Activated CD4-positive, alpha-beta memory T cell treated with anti-CD3 and anti-CD28 coated beads for 36 hours (primary cell): ENCODE results near the gene RPRD2. TPM values are rescaled to one million over a fixed set of nuclear protein-coding genes. Genes with fewer than 3 reads are reported as not detected.

Experiments used
- CTCF ChIA-PET: fragments of 350-600 bp; sonication (Branson Sonifier 250); formaldehyde crosslinking; loops from one replicate; lab custom pipeline; 2021; ENCODE audit warnings: antibody characterized with exemption, inconsistent platforms; lab: Charles Lee
- POLR2A ChIA-PET: fragments of 350-600 bp; sonication (Branson Sonifier 250); formaldehyde crosslinking; loops from one replicate; lab custom pipeline; 2021; ENCODE audit warnings: antibody characterized with exemption; lab: Charles Lee
- DNase-seq: peaks from one replicate; pipeline ENCODE4 v3.0.0-alpha.2; 2020
- H3K27ac Mint-ChIP-seq: one replicate; pipeline ENCODE4 v1.8.0; 2021; ENCODE audit warnings: mixed read lengths
- H3K27me3 Mint-ChIP-seq: one replicate; pipeline ENCODE4 v1.8.0; 2021; ENCODE audit warnings: mixed read lengths
- H3K36me3 Mint-ChIP-seq: one replicate; pipeline ENCODE4 v1.8.0; 2021; ENCODE audit warnings: mixed read lengths
- H3K4me1 Mint-ChIP-seq: one replicate; pipeline ENCODE4 v1.8.0; 2021; ENCODE audit warnings: low read depth, mixed read lengths
- H3K4me3 Mint-ChIP-seq: one replicate; pipeline ENCODE4 v1.8.0; 2021; ENCODE audit warnings: mild to moderate bottlenecking, mixed read lengths
- H3K9me3 Mint-ChIP-seq: one replicate; pipeline ENCODE4 v1.8.0; 2021; ENCODE audit warnings: mixed read lengths
- intact Hi-C: fragments of 100-400 bp; cut with micrococcal nuclease; formaldehyde crosslinking; loops from one replicate; pipeline ENCODE4 v1.15.1; 2023
- total RNA-seq, 2 experiments: library from RNA; stranded (reverse); gene quantifications; one replicate each; pipeline ENCODE4 v1.2.3, GENCODE V29; 2021

RPRD2 gene
- total RNA-seq, 2 experiments from 2014 or later = 22.2 to 22.6 TPM

DNA sequence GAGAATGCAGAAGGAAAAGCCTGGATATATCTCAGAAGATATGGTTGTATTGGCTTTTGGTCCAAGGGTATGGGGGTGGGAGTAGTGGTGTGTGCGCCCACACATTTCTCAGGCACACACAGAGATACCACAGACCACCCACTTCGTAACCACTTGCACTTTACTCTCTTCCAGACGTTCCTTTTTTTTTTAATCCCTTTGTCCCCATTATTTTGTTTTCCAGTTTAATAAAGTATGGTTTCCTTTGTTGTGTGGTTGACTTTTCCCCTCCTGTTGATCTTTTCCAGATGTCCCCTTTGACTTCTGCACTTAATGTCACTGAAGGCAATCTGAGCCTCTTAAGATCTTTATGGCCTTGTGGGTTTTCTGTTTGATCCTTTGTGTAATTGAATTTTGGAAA, 112.8 kb downstream of the RPRD2 start:
- H3K27ac Mint-ChIP-seq = no peak overlapping the region
- CTCF ChIA-PET = no interaction called here
- H3K4me1 Mint-ChIP-seq = peaks cover 11% of the 10 kb centered on the region
- POLR2A ChIA-PET = no interaction called here
- intact Hi-C loops = no loop called here
- H3K4me3 Mint-ChIP-seq = no peak overlapping the region
- H3K27me3 Mint-ChIP-seq = no peaks in the 10 kb centered on the region
- H3K36me3 Mint-ChIP-seq = peaks cover 8% of the 10 kb centered on the region
- H3K9me3 Mint-ChIP-seq = no peaks in the 10 kb centered on the region
- no peak for DNase-seq

DNA sequence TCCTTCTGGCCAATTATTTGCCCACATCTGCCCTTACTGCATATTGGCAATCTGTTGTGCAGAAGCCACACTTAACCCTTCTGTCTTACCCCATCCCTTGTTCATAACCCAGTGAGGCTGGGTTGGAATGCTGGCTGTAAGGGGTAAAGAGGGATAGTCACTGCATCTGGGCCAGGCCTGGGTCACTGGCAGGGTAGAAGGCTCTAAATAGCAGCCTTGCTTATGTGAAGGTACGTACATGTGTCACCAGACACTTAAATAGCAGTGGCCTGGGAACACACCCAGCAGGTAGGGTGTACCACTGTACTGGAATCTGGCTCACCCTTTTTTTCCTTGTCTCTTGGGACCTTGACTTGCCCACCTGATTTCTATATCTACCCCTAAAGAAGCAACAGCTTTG, 113.4 kb downstream of the RPRD2 start:
- Mint-ChIP-seq H3K4me1 (peaks cover 11% of the 10 kb centered on the region), H3K9me3 (no peaks in the 10 kb centered on the region), H3K36me3 (peaks cover 2% of the 10 kb centered on the region), H3K27me3 (no peaks in the 10 kb centered on the region), H3K27ac (no peak overlapping the region), H3K4me3 (no peak overlapping the region)
- CTCF ChIA-PET = no interaction called here
- POLR2A ChIA-PET = no interaction called here
- intact Hi-C loops = no loop called here
- DNase-seq = no peak

- no peaks in the 10 kb centered on the region for H3K27me3 Mint-ChIP-seq
- ChIA-PET POLR2A (no interaction called here), CTCF (no interaction called here)
These were observed 113.8 kb downstream of the RPRD2 start for GRCh38 chr1:150477733-150478132.

DNA sequence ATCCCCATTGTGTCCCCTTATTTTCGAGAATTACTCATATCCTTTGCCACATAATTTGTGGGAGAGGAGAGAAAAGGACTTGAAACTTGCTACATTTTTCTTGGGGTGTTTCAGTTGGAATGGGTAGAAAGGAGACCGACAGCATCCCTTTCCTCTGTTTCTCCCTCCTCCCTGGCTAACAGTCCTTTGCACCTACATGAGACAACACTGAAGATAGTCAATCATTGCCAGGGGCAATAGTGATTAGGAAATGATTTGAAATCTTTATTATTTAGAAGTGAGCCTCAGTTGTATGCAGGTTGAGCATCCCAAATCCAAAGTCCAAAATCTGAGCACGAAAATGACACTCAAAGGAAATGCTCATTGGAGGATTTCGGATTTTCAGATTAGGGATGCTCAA, 115.4 kb downstream of the RPRD2 start:
- intact Hi-C loops = no loop called here
- ChIA-PET POLR2A (interaction anchor here (0.6 kb wide), 1 partner anchor 105 kb away, joined by 4 read pairs; no protein-coding TSS in a partner anchor), CTCF (no interaction called here)
- peaks cover 11% of the 10 kb centered on the region for H3K4me1 Mint-ChIP-seq
- no peak for DNase-seq
- H3K9me3 Mint-ChIP-seq = no peaks in the 10 kb centered on the region
- no peak overlapping the region for H3K4me3 Mint-ChIP-seq
- H3K27ac Mint-ChIP-seq = no peak overlapping the region
- no peaks in the 10 kb centered on the region for H3K27me3 Mint-ChIP-seq
- H3K36me3 Mint-ChIP-seq = no peaks in the 10 kb centered on the region

More at GRCh38 chr1:150477733-150478132, 113.8 kb downstream of the RPRD2 start:
- intact Hi-C loops = no loop called here
- Mint-ChIP-seq H3K36me3 (no peaks in the 10 kb centered on the region), H3K27ac (no peak overlapping the region), H3K4me3 (no peak overlapping the region), H3K4me1 (peaks cover 11% of the 10 kb centered on the region), H3K9me3 (no peaks in the 10 kb centered on the region)
- DNase-seq = no peak

- DNase-seq = no peak
- POLR2A ChIA-PET = interaction anchor here (0.6 kb wide), 1 partner anchor 106 kb away, joined by 4 read pairs; no protein-coding TSS in a partner anchor
- H3K27me3 Mint-ChIP-seq = no peaks in the 10 kb centered on the region
- CTCF ChIA-PET = no interaction called here
- no peaks in the 10 kb centered on the region for H3K9me3 Mint-ChIP-seq
- H3K27ac Mint-ChIP-seq = no peak overlapping the region
- intact Hi-C loops = loop anchor here (10.0 kb wide), 1 partner anchor 495 kb away; the partner anchor contains the start of gene CERS2
- H3K4me1 Mint-ChIP-seq = peaks cover 14% of the 10 kb centered on the region
- no peak overlapping the region for H3K4me3 Mint-ChIP-seq
- no peaks in the 10 kb centered on the region for H3K36me3 Mint-ChIP-seq
These were observed 116.0 kb downstream of the RPRD2 start for GRCh38 chr1:150479927-150480352.

DNA sequence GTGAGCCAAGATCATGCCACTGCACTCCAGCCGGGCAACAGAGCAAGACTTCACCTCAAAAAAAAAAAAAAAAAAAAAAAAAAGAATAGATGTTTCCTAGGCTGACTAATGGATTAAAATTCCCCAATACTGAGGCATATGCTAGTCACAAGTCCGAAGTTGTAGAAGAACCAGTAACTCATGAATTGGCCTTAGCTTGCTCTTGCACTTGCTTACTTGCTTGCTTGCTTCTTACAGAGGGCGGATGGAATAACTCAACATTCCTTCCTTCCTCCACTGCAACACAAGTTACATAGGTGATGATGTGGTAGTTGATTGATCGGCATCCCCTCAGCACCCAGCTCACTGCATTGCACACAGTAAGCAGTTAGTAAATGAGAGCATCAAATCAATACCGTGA, 120.5 kb downstream of the RPRD2 start:
- POLR2A ChIA-PET = no interaction called here
- Mint-ChIP-seq H3K4me3 (no peak overlapping the region), H3K9me3 (no peaks in the 10 kb centered on the region), H3K36me3 (peaks cover 8% of the 10 kb centered on the region), H3K4me1 (peaks cover 21% of the 10 kb centered on the region), H3K27me3 (no peaks in the 10 kb centered on the region), H3K27ac (no peak overlapping the region)
- CTCF ChIA-PET = no interaction called here
- DNase-seq = no peak
- intact Hi-C loops = loop anchor here (10.0 kb wide), 1 partner anchor 490 kb away; the partner anchor contains the start of gene CERS2

DNA sequence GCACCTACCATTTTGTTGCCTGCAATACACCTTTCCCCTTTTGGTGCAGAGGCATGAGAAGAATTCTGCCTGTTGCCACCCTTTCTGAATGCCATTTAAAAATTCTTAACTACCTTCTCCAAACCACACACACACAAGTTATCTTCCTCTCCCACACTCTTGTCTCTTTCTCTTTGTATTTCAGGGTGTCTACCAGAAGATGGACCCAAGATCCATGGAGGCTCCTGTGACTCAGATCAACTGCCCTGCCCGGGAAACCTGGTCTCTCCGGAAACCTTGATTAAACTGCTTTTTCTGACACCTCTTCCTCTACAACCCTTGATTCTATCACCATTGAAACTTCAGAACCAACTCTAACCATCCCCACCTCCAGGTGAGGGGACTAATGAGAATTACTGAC, 120.9 kb downstream of the RPRD2 start:
- CTCF ChIA-PET = no interaction called here
- intact Hi-C loops = loop anchor here (5.0 to 10.0 kb wide), 3 partner anchors 127 to 490 kb away; partner anchors contain the start of genes CA14 and CERS2
- H3K4me1 Mint-ChIP-seq = peaks cover 21% of the 10 kb centered on the region
- POLR2A ChIA-PET = no interaction called here
- H3K27ac Mint-ChIP-seq = peak overlapping the region; percentile 28
- DNase-seq = no peak
- no peaks in the 10 kb centered on the region for H3K27me3 Mint-ChIP-seq
- H3K36me3 Mint-ChIP-seq = peaks cover 8% of the 10 kb centered on the region
- H3K9me3 Mint-ChIP-seq = no peaks in the 10 kb centered on the region
- H3K4me3 Mint-ChIP-seq = no peak overlapping the region

DNA sequence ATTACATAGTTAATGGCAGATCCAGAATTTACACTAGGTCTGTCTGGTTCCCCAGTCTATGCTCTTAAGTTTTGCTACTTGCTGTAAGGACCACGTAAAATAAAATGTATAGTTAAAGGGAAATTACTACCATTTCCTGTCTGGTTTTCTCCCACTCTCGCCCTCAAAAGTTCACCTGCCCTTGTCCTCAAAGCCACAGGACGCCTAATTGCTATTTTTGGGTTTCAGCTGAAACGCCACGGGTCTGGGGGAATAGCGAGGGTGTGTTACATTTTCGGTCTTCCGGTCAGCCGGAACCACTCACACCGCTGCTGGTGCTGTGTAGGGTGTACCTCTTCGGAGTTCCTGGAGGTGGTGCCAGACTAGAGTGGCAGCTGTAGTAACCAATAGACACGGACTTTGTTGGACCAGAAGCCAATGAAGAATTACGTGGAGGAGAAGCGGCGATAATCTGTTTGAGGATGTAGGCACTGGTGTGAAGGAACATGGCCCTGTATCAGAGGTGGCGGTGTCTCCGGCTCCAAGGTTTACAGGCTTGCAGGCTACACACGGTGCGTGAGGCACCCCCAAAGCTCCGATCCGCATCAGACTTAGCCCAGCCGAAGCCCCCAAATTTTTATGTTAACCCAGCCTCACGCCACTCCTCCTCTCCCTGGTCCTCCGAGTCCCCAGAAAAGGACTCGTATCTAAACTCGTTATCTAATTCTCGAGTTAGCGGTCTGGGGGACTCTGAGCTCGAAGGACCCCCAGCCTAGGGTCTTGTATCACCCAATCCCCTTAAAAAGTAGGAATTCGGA, 123.2 kb downstream of the RPRD2 start, which contains the start of gene TARS2:
Gene TARS2, plus strand, starts transcription at position 454 of the 797 bp plus-strand sequence. Its CDS starts 32 bp downstream, at position 486.
- ChIA-PET CTCF (interaction anchor here (0.7 to 2.2 kb wide), 3 partner anchors 46 to 708 kb away, joined by 3 to 10 read pairs (median 3); no protein-coding TSS in a partner anchor), POLR2A (interaction anchor here (1.0 to 1.4 kb wide), 5 partner anchors 28 to 89 kb away, joined by 3 to 4 read pairs (median 3); partner anchors contain the start of gene FALEC)
- DNase-seq = peak; percentile 98
- H3K27me3 Mint-ChIP-seq = no peaks in the 10 kb centered on the region
- H3K4me3 Mint-ChIP-seq = peak within 1 kb of the TSS; percentile 83
- H3K27ac Mint-ChIP-seq = peak within 1 kb of the TSS; percentile 90
- peaks cover 23% of the 10 kb centered on the region for H3K36me3 Mint-ChIP-seq
- intact Hi-C loops = loop anchor here (1.0 to 10.0 kb wide), 7 partner anchors 28 to 488 kb away; partner anchors contain the start of genes CA14, CERS2, FALEC and RPRD2
- no peaks in the 10 kb centered on the region for H3K9me3 Mint-ChIP-seq
- peaks cover 21% of the 10 kb centered on the region for H3K4me1 Mint-ChIP-seq

- peaks cover 21% of the 10 kb centered on the region for H3K4me1 Mint-ChIP-seq
- ChIA-PET POLR2A (interaction anchor here (0.6 to 1.2 kb wide), 4 partner anchors 28 to 164 kb away, joined by 3 to 4 read pairs (median 4); partner anchors contain the start of gene FALEC), CTCF (interaction anchor here (1.2 to 2.2 kb wide), 2 partner anchors 45 to 232 kb away, joined by 3 to 10 read pairs; no protein-coding TSS in a partner anchor)
- DNase-seq = no peak
- H3K27ac Mint-ChIP-seq = peak overlapping the region; percentile 90
- peak overlapping the region; percentile 83 for H3K4me3 Mint-ChIP-seq
- H3K36me3 Mint-ChIP-seq = peaks cover 25% of the 10 kb centered on the region
- H3K9me3 Mint-ChIP-seq = no peaks in the 10 kb centered on the region
- intact Hi-C loops = loop anchor here (1.0 to 10.0 kb wide), 7 partner anchors 28 to 487 kb away; partner anchors contain the start of genes CA14, CERS2, FALEC and RPRD2
- H3K27me3 Mint-ChIP-seq = no peaks in the 10 kb centered on the region
These were observed 123.8 kb downstream of the RPRD2 start for GRCh38 chr1:150487763-150488115.

DNA sequence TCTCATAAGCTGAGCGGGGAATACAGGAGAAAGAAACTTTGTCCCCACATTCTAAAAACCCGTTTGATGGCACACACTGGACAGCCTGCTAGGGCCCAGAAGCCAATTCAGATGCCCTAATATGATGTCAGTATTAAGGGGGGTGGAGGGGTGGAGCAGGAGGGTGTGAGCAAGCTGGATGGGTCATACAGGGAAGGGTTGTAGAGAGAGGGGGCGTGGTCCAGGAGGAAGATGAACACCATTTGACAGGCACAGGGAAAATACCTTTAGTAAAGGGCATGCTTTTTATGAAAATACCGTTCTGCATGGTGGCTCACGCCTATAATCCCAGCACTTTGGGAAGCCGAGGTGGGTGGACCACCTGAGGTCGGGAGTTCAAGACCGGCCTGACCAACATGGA, 129.2 kb downstream of the RPRD2 start:
- POLR2A ChIA-PET = no interaction called here
- Mint-ChIP-seq H3K4me1 (peaks cover 7% of the 10 kb centered on the region), H3K9me3 (no peaks in the 10 kb centered on the region), H3K27me3 (no peaks in the 10 kb centered on the region), H3K36me3 (peaks cover 34% of the 10 kb centered on the region), H3K4me3 (no peak overlapping the region), H3K27ac (no peak overlapping the region)
- intact Hi-C loops = no loop called here
- CTCF ChIA-PET = no interaction called here
- DNase-seq = no peak

GRCh38 chr1:150498342-150498741, 134.4 kb downstream of the RPRD2 start:
- intact Hi-C loops = no loop called here
- CTCF ChIA-PET = interaction anchor here (1.2 kb wide), 1 partner anchor 34 kb away, joined by 3 read pairs; no protein-coding TSS in a partner anchor
- no peaks in the 10 kb centered on the region for H3K27me3 Mint-ChIP-seq
- H3K4me1 Mint-ChIP-seq = no peaks in the 10 kb centered on the region
- no peaks in the 10 kb centered on the region for H3K9me3 Mint-ChIP-seq
- H3K27ac Mint-ChIP-seq = no peak overlapping the region
- DNase-seq = no peak
- peaks cover 23% of the 10 kb centered on the region for H3K36me3 Mint-ChIP-seq
- no peak overlapping the region for H3K4me3 Mint-ChIP-seq
- POLR2A ChIA-PET = no interaction called here

- no peak overlapping the region for H3K27ac Mint-ChIP-seq
- DNase-seq = no peak
- CTCF ChIA-PET = no interaction called here
- POLR2A ChIA-PET = no interaction called here
- no peaks in the 10 kb centered on the region for H3K9me3 Mint-ChIP-seq
- H3K27me3 Mint-ChIP-seq = no peaks in the 10 kb centered on the region
- H3K4me1 Mint-ChIP-seq = peaks cover 3% of the 10 kb centered on the region
- intact Hi-C loops = no loop called here
- no peak overlapping the region for H3K4me3 Mint-ChIP-seq
- peaks cover 23% of the 10 kb centered on the region for H3K36me3 Mint-ChIP-seq
These were observed 141.5 kb downstream of the RPRD2 start for GRCh38 chr1:150505431-150505830.
